ENCODE results near the gene HEXA.

- TF ChIP-seq CTCF (IDR thresholded peaks at IDR 0.05) (no peak), SIN3A (IDR thresholded peaks at IDR 0.05; ENCODE audit: borderline replicate concordance, insufficient read depth, low read depth, low read length) (no peak)
Observed at GRCh38 chr15:72397796-72398588, 22.2 kb upstream of the HEXA start, which contains the start of gene TMEM202.

Measured in Panc1 (cell line).